ENCODE data around the gene TEAD2.
"Not testable (repeated sequence)": the region's sequence is repeated elsewhere in the genome, so short reads cannot be mapped to it uniquely, and the experiment has no call there.

Gene TEAD2

DNA sequence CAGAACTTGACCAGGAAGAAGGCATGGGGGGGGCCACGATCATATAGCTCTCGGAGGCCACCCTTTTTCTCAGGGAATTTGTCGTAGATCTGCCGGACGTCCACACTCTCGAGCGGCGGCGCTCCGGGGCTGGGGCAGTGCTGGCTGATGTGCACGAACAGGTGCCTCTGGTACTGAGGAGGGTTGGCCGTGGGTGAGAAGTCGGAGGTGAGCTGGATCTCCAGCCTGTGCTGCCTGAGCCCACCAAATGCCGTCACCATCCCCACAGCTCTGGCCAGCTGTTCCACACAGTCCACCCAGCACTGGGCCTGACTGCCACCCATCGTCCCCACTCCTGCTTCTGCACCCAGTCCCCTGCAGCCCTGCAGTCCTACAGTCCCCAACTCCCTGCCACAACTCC lies 15.0 kb downstream of the TEAD2 start:
- no peak for DNase-seq (ENCODE audit: low read depth)

DNA sequence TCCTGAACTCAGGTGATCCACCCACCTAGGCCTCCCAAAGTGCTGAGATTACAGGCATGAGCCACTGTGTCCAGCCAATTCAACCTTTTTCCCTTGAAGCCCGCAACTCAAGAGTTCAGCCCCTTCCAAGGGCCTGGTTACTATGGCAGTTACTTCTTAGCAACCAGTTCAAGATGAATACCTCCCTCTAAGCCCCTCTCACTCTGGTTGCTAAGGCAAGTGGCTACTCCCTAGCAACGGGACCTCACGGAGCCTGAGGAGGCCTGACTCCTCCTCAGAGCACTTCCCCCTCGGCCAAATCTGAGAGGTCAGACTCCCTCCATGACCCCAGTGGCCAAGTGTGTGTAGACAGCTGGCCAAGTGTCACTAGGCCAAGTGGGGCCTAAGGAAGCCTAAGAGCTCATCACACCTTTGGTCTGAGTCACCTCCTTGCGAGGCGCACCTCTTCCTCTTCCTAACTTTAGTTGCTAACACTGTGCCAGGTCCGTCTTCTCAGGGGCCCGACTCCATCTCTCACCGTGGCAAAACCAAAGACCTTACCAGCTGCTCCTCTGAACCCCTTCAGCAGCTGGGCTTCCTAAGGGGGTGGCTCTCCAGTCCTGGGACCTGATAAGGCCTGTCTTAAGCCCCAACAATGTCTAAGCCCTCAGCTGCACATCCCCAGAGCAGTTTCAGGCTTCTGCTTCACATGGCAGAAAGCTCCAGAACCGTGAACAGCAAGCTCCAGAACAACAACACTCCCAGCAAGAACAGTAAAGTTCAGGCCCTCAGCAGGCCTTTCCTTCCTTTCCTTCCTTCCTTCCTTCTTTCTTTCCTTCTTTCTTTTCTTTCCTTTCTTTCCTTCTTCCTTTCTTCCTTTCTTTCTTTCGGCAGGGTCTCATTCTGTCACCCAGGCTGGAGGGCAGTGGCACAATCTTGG lies 17.5 kb downstream of the TEAD2 start:
- no peak for DNase-seq (ENCODE audit: low read depth)

DNA sequence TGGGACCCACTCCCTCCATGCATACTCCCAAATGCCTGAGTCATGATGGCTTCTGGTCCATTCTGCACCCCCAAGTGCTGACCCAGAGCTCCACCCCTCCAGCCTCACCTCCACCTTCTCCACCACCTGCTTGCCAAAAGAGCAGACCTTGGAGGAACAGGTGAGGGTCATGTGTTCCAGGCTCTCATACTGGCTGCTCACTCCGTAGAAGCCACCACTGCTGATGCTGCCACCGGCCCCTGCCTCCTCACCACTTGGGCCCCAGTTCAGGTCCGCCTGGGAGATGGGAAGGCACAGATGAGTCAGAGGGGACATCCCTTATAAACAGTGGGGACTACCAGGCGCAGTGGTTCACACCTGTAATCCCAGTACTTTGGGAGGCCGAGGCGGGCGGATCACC lies 19.1 kb downstream of the TEAD2 start:
- DNase-seq (ENCODE audit: low read depth), result no peak

DNA sequence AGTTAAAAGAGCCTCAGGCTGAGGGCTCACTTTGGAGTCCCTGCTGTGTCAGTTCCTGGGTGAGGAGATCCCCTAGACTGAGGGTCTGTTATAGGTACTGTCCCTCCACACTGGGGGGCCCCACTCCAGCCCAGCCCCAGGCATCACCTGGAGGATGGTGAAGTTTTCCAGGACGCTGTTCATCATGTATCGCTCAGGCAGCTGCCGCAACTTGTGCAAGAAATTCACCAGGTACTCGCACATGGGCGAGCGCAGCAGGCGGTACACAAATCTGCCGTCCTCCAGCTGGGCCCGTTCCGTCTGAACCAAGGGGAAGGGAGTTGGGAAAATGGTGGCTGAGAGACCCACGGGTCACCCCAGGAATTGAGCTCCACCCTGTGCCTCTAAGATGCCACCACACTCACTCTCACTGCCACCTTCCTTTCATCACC lies 19.9 kb downstream of the TEAD2 start:
- DNase-seq (ENCODE audit: low read depth), result no peak

DNA sequence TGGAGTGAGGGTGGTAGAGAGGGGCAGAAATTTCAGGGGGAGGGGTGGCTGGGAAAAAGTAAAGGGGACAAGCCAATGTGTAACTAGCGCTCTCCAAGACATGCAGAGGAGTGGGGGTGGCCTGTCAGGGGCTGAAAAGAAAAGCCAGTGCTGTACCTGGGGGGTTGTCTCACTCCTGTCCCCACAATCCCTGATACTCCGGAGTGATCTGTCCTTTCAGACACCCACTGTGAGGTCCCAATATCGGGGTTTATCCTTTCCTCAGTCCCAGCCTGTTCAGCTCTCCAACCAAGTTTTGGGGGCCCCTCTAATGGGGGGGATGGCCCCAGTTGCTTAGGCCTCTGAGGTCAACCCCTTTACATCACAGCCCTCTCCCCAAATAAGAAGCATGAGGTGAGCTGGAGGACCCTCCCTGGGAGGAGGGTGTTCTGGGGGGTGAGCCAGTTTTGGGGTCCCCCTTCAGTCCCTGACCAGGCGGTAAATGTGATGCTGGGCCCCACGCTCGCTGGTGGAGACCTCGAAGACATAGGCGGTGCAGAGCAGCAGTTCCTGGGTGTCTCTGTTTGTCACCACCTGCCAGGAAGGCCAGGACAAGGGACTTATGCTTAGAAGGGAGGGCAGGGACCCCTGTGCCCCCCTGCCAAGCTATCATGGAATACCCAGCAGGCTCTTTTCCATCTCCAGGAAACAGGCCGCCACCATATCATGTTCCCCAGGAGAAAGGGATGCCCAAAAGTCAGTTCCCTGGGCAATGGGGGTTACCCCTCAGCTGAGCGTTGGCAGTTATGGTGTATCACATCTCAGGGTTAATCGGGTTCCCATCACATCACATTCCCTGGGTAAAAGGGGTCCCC lies 21.1 kb downstream of the TEAD2 start:
- no peak for DNase-seq (ENCODE audit: low read depth)

DNA sequence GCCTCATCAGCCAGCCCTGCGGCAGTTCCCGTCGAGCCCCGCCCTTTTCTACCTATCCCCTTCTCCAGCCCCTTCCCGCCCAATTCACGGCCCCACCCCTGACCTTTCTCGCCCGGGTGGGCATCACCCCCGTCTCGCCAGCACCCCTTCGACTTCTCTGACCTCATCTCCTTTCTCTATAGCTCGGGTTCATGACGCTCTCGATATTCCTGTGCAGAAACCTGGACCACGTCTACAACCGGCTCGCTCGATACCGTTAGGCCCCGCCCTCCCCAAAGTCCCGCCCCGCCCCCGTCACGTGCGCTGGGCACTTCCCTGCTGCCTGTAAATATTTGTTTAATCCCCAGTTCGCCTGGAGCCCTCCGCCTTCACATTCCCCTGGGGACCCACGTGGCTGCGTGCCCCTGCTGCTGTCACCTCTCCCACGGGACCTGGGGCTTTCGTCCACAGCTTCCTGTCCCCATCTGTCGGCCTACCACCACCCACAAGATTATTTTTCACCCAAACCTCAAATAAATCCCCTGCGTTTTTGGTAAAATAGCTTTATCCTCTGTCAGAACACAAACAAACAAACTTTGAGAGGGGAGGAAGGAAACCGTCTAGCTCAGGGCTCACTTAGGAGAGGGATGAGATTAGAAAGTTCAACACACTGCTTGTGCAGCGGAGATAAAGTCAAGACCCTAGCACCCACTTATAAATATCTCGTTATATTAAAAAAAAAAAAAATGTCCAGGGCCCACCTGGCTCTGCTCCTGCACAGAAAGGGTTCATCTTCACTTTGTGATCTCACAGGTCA lies 21.9 kb downstream of the TEAD2 start:
- no peak for DNase-seq (ENCODE audit: low read depth)

DNA sequence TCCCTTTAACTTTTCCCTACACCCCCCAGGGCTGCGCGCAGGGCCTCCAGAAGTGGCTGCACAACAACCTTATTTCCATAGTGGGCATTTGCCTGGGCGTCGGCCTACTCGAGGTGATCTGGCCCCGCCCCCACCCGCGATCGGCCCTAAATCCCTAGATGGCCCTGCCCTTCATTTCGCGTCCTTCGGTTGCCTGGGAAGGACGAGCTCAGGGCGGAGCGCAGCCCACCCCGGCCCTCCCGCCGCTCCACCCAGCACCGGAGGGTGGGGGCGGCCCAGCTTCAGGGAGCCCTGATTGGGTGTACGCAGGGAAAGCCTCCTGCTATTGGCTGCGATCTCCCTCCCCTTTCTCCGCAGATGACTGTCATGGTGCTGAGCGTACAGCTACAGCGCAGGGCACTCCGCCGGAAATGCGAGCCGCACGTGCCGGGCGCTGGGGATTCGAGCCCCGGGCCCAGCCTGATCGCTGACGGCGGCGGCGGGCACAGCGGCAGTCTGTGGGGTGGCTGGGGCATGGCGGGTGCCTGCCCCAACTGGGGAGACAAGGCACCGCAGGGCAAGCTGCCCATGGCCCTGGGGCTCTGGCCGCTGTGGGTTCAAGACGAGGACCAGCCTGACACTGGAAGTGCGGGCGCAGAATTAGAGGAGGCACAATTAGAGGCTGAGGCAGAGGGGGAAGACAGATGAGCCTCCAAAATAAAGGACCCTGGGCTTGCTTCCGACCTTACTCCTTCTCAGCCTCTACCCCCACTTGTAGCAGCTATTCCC lies 22.7 kb downstream of the TEAD2 start:
- no peak for DNase-seq (ENCODE audit: low read depth)

DNA sequence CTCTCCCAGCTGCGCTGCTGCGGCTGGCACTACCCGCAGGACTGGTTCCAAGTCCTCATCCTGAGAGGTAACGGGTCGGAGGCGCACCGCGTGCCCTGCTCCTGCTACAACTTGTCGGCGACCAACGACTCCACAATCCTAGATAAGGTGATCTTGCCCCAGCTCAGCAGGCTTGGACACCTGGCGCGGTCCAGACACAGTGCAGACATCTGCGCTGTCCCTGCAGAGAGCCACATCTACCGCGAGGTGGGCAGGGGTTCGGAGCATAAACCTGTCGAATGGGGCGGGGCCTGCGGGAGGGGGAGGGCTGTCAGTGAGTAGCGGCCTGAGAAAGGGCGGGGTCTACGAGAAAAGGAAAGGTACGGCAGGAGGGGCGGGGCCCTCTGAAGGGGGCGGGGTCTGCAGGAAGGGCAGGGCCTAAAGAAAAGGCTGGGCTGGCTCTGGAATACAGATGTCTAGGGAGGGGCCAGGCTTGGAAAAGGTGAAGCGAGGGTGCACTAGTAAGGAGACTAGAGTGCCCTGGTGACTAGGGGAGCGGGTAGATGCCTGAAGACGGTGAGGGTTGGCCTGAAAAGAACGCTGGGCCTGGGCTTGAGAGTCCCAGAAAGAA lies 23.4 kb downstream of the TEAD2 start:
- DNase-seq (ENCODE audit: low read depth), result no peak

DNA sequence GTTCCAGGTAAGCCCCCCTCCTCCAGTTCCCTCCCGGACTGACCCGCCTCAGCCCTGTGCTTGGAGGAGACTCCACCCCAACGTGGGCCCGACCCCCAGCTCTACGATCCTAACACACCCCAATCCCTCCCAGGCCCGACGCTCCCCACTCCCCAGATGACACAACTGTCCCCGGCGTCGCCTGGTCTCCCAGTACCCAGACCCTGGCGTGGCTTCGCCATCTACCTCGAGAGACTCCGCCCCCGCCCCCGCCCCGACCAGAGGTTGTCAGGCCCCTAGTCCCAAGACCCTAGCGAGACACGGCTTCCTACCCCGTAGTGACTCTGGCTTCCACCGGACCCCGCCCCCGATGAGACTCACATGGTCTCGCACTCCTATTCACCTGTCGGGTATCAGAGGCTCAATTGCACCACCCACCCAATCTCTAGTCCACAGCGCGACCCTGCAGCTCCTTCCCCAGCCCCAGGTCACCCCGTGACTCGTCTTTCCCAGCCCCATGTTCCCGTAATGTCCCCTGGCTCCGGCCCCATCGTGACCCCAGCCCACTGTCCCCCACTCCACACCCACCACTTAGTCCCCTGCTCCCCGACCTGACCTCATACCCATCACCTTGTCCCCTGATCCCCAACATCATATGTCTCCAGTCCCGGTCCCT lies 24.1 kb downstream of the TEAD2 start:
- no peak for DNase-seq (ENCODE audit: low read depth)

DNA sequence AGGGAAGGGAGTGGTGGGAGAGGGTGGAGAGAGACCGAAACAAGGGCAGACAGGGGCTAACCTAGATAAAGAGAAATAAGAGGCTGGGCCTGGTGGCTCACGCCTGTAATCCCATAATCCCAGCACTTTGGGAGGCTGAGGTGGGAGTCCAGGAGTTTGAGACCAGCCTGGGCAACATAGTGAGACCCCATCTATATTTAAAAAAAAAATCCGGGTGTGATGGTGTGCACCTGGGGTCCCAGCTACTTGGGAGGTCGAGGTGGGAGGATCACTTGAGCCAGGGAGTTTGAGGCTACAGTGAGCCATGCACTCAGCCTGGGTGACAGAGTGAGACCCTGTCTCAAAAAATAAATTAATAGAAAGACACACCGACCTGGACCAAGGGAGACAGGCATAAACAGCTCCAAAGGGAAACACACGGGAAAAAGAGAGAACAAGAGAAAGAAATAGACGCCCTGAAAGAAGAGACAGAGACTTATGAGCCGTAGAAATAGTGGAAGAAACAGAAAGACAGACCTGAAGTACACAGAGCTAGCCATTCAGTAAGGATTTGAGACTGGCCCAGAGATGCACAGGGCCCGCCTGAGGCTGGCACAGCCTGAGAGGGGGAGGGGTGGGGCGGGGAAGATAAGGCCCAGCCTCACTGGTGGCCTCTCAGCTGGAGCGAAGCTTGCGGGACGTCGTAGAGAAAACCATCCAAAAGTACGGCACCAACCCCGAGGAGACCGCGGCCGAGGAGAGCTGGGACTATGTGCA lies 24.8 kb downstream of the TEAD2 start:
- no peak for DNase-seq (ENCODE audit: low read depth)

DNA sequence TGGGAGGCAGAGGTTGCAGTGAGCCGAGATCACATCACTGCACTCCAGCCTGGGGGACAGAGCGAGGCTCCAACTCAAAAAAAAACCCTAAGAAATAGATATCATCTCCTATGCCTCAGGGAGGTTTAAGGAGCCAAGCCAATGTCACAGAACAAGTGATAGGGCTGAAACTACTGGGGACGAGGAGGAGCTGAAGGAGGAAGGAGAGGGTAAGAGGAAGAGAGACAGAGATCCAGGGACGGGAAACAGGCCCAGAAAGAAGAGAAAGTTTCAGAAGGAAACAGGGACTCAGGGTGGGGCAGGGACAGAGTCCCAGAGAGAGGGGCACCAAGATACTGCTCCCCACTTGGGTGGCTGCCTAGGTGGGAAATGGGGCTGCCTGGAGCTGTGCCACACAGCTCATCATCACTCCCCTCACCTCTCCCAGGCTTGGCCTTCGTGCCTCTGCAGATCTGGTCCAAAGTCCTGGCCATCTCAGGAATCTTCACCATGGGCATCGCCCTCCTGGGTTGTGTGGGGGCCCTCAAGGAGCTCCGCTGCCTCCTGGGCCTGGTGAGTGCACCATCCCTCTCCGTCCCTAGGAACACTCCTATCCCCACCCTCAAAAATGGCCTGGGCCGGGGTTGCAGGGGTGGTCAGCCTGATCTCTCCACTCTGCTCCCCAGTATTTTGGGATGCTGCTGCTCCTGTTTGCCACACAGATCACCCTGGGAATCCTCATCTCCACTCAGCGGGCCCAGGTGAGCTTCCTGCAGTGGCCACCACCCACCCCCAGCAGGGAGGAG lies 25.5 kb downstream of the TEAD2 start:
- DNase-seq (ENCODE audit: low read depth), result no peak

DNA sequence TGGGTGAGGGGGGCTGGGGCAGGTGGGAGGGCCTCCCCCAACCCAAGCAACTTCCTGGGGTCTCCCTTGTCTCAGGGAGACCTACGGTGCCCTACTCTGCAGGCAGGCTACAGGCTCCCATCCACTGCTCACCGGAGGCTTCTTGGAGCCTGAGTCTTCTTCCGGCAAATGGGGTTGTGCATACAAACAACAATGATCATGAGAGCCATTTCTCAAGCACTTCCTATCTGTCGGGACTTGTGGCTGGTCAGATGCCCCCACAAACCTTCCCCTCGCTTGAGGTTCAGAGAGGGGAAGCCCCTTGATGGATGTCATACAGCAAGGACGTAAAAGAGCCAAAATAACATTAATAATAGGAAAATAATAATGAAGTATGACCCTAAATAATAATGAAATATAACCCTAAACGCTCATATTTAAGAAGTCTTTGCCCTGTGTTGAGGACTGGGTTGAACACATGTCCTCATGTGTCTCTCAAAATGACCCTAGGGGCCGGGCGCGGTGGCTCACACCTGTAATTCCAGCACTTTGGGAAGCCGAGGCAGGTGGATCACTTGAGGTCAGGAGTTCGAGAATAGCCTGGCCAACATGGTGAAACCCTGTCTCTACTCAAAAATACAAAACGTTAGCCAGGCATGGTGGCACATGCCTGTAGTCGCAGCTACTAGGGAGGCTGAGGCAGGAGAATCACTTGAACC lies 26.3 kb downstream of the TEAD2 start:
- DNase-seq (ENCODE audit: low read depth), result no peak

DNA sequence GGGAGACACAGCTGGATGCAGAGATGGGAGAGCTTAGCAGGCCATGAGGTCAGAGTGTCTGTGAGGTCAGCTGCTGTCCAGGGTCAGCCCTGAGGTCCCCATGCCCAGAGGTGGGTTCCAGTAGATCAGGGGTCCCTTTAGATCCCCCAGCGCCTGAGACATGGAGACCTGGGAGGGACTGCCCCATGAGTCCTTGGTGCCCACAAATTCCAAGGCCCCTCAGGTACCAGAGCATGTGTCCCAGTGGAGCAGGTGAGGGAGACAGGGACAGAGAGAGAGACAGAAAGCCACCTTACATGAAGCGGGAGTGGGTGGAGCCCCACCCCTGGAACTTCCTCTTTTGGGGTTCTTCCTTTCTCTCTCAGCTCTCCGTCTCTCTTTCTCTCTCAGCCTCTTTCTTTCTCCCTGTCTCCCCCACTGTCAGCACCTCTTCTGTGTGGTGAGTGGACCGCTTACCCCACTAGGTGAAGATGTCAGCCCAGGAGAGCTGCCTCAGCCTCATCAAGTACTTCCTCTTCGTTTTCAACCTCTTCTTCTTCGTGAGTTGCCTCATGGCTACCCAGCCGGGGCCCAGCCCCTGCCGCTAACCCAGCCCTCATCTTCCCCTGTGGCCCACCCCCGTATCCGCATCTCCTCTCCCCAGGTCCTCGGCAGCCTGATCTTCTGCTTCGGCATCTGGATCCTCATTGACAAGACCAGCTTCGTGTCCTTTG lies 27.0 kb downstream of the TEAD2 start, which contains the start of gene CD37:
CD37 (plus strand) TSS at position 336 of the 713 bp plus-strand sequence; CDS start at position 471, 135 bp downstream.
- DNase-seq (ENCODE audit: low read depth), result peak; percentile 44

DNA sequence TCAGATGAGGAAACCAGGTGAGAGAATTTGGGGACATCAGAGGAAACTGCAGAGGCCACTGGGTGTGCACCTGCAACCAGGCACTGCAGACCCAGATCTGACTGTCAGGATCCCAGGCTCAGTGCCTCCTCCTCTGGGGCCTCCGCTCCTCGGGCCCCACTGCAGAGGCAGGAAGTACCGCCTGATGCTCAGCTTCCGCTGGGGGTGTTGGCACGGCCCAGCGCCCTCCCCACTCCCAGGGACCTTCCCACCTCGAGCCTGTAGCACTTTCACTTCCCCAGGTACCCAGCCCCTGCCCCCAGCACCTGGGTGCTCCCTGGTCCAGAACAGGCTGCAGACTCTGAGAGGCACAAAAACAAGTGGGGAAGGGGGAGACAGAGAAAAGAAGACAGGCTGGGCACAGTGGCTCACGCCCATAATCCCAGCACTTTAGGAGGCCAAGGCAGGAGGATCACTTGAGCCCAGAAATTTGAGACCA lies 28.4 kb downstream of the TEAD2 start:
- peak; percentile 58 for DNase-seq (ENCODE audit: low read depth)

DNA sequence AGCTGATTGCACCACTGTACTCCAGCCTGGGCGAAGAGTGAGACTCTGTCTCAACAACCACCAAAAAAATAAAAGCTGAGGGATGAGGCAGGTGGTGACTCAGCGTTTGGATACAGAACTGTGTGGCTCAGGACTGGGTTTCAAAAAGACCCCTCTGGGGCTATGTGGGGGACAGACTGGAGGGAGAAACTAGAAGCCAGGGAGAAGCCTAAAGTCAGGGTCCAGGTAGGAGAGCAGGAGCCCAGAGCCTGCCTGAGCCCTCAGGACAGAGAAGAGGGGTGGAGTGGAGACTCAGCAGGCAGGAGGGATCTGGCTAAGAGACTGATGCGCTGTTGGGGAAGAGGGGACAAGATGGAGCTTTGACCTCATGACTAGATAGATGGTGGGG lies 28.8 kb downstream of the TEAD2 start:
- DNase-seq (ENCODE audit: low read depth), result no peak

DNA sequence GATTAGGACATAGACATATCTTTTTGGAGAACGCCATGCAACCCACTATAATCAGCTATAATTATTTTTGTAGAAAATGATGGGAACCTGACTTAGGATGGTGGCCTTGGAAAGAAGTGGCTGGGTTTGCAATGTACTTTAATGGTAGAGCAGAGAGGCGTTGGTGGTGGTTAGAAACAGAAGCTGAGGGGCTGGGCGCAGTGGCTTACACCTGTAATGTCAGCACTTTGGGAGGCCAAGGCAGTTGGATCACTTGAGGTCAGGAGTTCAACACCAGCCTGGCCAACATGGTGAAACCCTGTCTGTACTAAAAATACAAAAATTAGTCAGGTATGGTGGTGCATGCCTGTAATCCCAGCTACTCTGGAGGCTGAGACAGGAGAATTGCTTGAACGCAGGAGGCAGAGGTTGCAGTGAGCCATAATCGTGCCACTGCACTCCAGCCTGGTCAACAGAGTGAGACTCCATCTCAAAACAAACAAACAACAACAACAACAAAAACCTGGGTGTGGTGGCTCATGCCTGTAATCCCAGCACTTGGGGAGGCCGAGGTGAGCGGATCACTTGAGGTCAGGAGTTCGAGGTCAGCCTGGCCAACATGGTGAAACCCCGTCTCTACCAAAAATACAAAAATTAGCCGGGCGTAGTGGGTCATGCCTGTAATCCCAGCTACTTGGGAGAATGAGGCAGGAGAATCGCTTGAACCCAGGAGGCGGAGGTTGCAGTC lies 29.4 kb downstream of the TEAD2 start:
- not testable (repeated sequence) for DNase-seq (ENCODE audit: low read depth)

DNA sequence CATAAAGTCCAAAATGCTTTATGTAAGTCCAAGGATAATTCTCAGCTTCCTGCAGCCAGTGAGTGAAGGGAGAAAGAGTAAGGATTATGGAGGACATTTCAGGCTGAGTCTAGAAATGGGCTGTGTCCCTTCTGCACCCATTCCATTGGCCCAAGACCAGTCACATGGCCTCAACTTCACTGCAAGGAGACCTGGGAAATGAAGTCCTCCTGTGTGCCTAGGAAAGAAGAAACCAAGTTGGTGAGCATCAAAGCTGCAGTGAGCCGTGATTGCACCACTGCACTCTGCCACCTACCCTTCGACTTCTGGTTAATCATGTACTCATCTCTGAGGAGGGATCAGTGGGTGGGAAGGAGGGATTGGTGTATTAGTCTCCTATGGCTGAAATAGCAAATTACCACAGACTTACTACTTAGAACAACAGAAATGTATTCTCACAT lies 30.6 kb downstream of the TEAD2 start:
- no peak for DNase-seq (ENCODE audit: low read depth)
